Gastrocnemius medialis (tissue), 4 donors: Measurements from ENCODE around the gene DYNLRB1.

ENCODE experiments used
- CTCF ChIP-seq, 5 experiments: fragments of 450-650 bp in 3 of 5; fragments of 200-600 bp in 2 of 5; sonication (generic) in 2 of 5; IDR thresholded peaks in 4 of 5; conservative IDR thresholded peaks in 1 of 5; 1 replicate in 4 of 5; 2 replicates in 1 of 5; pipeline ENCODE4 v1.5.1; 2016 to 2019; ENCODE audit warnings: antibody characterized with exemption in 5 of 5, mild to moderate bottlenecking in 3 of 5, moderate library complexity in 3 of 5
- POLR2A ChIP-seq, 2 donors: fragments of 450-650 bp; IDR thresholded peaks; one replicate each; pipeline ENCODE4 v1.6.1; 2017; ENCODE audit warnings: antibody characterized with exemption in 2 of 2, mild to moderate bottlenecking in 2 of 2, moderate library complexity in 2 of 2

DNA sequence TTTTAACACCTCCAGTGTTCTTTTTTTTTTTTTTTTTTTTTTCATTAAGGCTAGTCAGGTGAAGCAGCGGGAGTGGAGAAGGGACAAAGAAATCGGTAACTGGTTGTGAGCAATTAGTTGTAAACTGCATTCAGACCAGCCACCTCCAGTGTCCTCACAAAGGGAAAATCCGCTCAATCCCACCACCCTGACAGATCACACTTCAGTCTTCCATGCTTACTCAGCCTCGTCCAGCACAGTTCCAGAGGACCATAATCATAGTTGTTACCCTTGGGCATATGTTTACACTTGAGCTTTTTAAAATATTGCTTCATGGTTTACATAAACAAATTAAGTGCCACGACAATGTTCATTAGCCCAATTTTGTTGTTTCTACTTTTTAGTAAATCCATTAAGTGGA, 10.2 kb downstream of the DYNLRB1 start:
- TF ChIP-seq CTCF (IDR thresholded peaks at IDR 0.05 in 4 of 5, conservative IDR thresholded peaks at IDR 0.05 in 1 of 5) (no peak), POLR2A (IDR thresholded peaks at IDR 0.05) (no peak)
